ENCODE results near the gene CD3D.
"Not testable (repeated sequence)": the region's sequence is repeated elsewhere in the genome, so short reads cannot be mapped to it uniquely, and the experiment has no call there.

The CD3D gene

GRCh38 chr11:118314988-118315411 lies 27.5 kb downstream of the CD3D start:
- Histone ChIP-seq H3K4me1 (ENCODE audit: control insufficient read depth, insufficient read depth, low read length, unreplicated experiment) (no peaks in the 10 kb centered on the region), H3K4me3 (ENCODE audit: low read depth, low read length) (no peak overlapping the region), H3K79me2 (ENCODE audit: control insufficient read depth, insufficient read depth, low read length, unreplicated experiment) (no peaks in the 10 kb centered on the region), H3K27ac (ENCODE audit: low read depth, low read length) (no peak overlapping the region), H2AFZ (ENCODE audit: low read length, unreplicated experiment) (no peak overlapping the region), H3K36me3 (ENCODE audit: insufficient read depth, low read length) (no peaks in the 10 kb centered on the region), H3K27me3 (ENCODE audit: insufficient read depth, low read length) (peaks cover 79% of the 10 kb centered on the region)

GRCh38 chr11:118313242-118313641 lies 29.3 kb downstream of the CD3D start:
- H3K79me2 ChIP-seq (ENCODE audit: control insufficient read depth, insufficient read depth, low read length, unreplicated experiment): no peaks in the 10 kb centered on the region
- H3K36me3 ChIP-seq (ENCODE audit: insufficient read depth, low read length): no peaks in the 10 kb centered on the region
- H2AFZ ChIP-seq (ENCODE audit: low read length, unreplicated experiment): no peak overlapping the region
- no peak overlapping the region for H3K4me3 ChIP-seq (ENCODE audit: low read depth, low read length)
- peaks cover 79% of the 10 kb centered on the region for H3K27me3 ChIP-seq (ENCODE audit: insufficient read depth, low read length)
- no peak overlapping the region for H3K27ac ChIP-seq (ENCODE audit: low read depth, low read length)
- no peaks in the 10 kb centered on the region for H3K4me1 ChIP-seq (ENCODE audit: control insufficient read depth, insufficient read depth, low read length, unreplicated experiment)

GRCh38 chr11:118312328-118312727 lies 30.2 kb downstream of the CD3D start:
- peaks cover 81% of the 10 kb centered on the region for H3K27me3 ChIP-seq (ENCODE audit: insufficient read depth, low read length)
- no peaks in the 10 kb centered on the region for H3K79me2 ChIP-seq (ENCODE audit: control insufficient read depth, insufficient read depth, low read length, unreplicated experiment)
- no peaks in the 10 kb centered on the region for H3K36me3 ChIP-seq (ENCODE audit: insufficient read depth, low read length)
- H3K4me3 ChIP-seq (ENCODE audit: low read depth, low read length): no peak overlapping the region
- no peak overlapping the region for H3K27ac ChIP-seq (ENCODE audit: low read depth, low read length)
- H3K4me1 ChIP-seq (ENCODE audit: control insufficient read depth, insufficient read depth, low read length, unreplicated experiment): no peaks in the 10 kb centered on the region
- H2AFZ ChIP-seq (ENCODE audit: low read length, unreplicated experiment): no peak overlapping the region

- H2AFZ ChIP-seq (ENCODE audit: low read length, unreplicated experiment): no peak overlapping the region
- H3K27ac ChIP-seq (ENCODE audit: low read depth, low read length): no peak overlapping the region
- H3K36me3 ChIP-seq (ENCODE audit: insufficient read depth, low read length): no peaks in the 10 kb centered on the region
- no peaks in the 10 kb centered on the region for H3K4me1 ChIP-seq (ENCODE audit: control insufficient read depth, insufficient read depth, low read length, unreplicated experiment)
- no peak overlapping the region for H3K4me3 ChIP-seq (ENCODE audit: low read depth, low read length)
- no peaks in the 10 kb centered on the region for H3K79me2 ChIP-seq (ENCODE audit: control insufficient read depth, insufficient read depth, low read length, unreplicated experiment)
- H3K27me3 ChIP-seq (ENCODE audit: insufficient read depth, low read length): peaks cover 74% of the 10 kb centered on the region
Observed at GRCh38 chr11:118311518-118311917, 31.0 kb downstream of the CD3D start.

GRCh38 chr11:118310781-118311485 lies 31.6 kb downstream of the CD3D start:
- H3K79me2 ChIP-seq (ENCODE audit: control insufficient read depth, insufficient read depth, low read length, unreplicated experiment): no peaks in the 10 kb centered on the region
- H3K36me3 ChIP-seq (ENCODE audit: insufficient read depth, low read length): no peaks in the 10 kb centered on the region
- no peak overlapping the region for H3K27ac ChIP-seq (ENCODE audit: low read depth, low read length)
- peaks cover 71% of the 10 kb centered on the region for H3K27me3 ChIP-seq (ENCODE audit: insufficient read depth, low read length)
- no peak overlapping the region for H2AFZ ChIP-seq (ENCODE audit: low read length, unreplicated experiment)
- H3K4me1 ChIP-seq (ENCODE audit: control insufficient read depth, insufficient read depth, low read length, unreplicated experiment): no peaks in the 10 kb centered on the region
- H3K4me3 ChIP-seq (ENCODE audit: low read depth, low read length): no peak overlapping the region

- no peaks in the 10 kb centered on the region for H3K79me2 ChIP-seq (ENCODE audit: control insufficient read depth, insufficient read depth, low read length, unreplicated experiment)
- no peaks in the 10 kb centered on the region for H3K36me3 ChIP-seq (ENCODE audit: insufficient read depth, low read length)
- H3K4me3 ChIP-seq (ENCODE audit: low read depth, low read length): no peak overlapping the region
- H3K4me1 ChIP-seq (ENCODE audit: control insufficient read depth, insufficient read depth, low read length, unreplicated experiment): no peaks in the 10 kb centered on the region
- peaks cover 71% of the 10 kb centered on the region for H3K27me3 ChIP-seq (ENCODE audit: insufficient read depth, low read length)
- no peak overlapping the region for H2AFZ ChIP-seq (ENCODE audit: low read length, unreplicated experiment)
- H3K27ac ChIP-seq (ENCODE audit: low read depth, low read length): no peak overlapping the region
Observed at GRCh38 chr11:118310271-118310670, 32.2 kb downstream of the CD3D start.

- not testable (repeated sequence) for H3K27ac ChIP-seq (ENCODE audit: low read depth, low read length); H3K79me2 ChIP-seq (ENCODE audit: control insufficient read depth, insufficient read depth, low read length, unreplicated experiment); H3K36me3 ChIP-seq (ENCODE audit: insufficient read depth, low read length); H3K4me3 ChIP-seq (ENCODE audit: low read depth, low read length); H2AFZ ChIP-seq (ENCODE audit: low read length, unreplicated experiment); H3K4me1 ChIP-seq (ENCODE audit: control insufficient read depth, insufficient read depth, low read length, unreplicated experiment)
- H3K27me3 ChIP-seq (ENCODE audit: insufficient read depth, low read length): peaks cover 72% of the 10 kb centered on the region
Observed at GRCh38 chr11:118308995-118309528, 33.4 kb downstream of the CD3D start.

GRCh38 chr11:118306556-118306955 lies 35.9 kb downstream of the CD3D start:
- Histone ChIP-seq H3K4me1 (ENCODE audit: control insufficient read depth, insufficient read depth, low read length, unreplicated experiment) (no peaks in the 10 kb centered on the region), H2AFZ (ENCODE audit: low read length, unreplicated experiment) (no peak overlapping the region), H3K79me2 (ENCODE audit: control insufficient read depth, insufficient read depth, low read length, unreplicated experiment) (no peaks in the 10 kb centered on the region), H3K36me3 (ENCODE audit: insufficient read depth, low read length) (no peaks in the 10 kb centered on the region), H3K27ac (ENCODE audit: low read depth, low read length) (no peak overlapping the region), H3K27me3 (ENCODE audit: insufficient read depth, low read length) (peaks cover 72% of the 10 kb centered on the region), H3K4me3 (ENCODE audit: low read depth, low read length) (no peak overlapping the region)

GRCh38 chr11:118305726-118306125 lies 36.8 kb downstream of the CD3D start:
- H3K27me3 ChIP-seq (ENCODE audit: insufficient read depth, low read length): peaks cover 72% of the 10 kb centered on the region
- H3K27ac ChIP-seq (ENCODE audit: low read depth, low read length): no peak overlapping the region
- H3K4me1 ChIP-seq (ENCODE audit: control insufficient read depth, insufficient read depth, low read length, unreplicated experiment): no peaks in the 10 kb centered on the region
- H3K4me3 ChIP-seq (ENCODE audit: low read depth, low read length): no peak overlapping the region
- no peaks in the 10 kb centered on the region for H3K36me3 ChIP-seq (ENCODE audit: insufficient read depth, low read length)
- H3K79me2 ChIP-seq (ENCODE audit: control insufficient read depth, insufficient read depth, low read length, unreplicated experiment): no peaks in the 10 kb centered on the region
- H2AFZ ChIP-seq (ENCODE audit: low read length, unreplicated experiment): no peak overlapping the region

- H3K36me3 ChIP-seq (ENCODE audit: insufficient read depth, low read length): no peaks in the 10 kb centered on the region
- peaks cover 77% of the 10 kb centered on the region for H3K27me3 ChIP-seq (ENCODE audit: insufficient read depth, low read length)
- H2AFZ ChIP-seq (ENCODE audit: low read length, unreplicated experiment): no peak within 1 kb of the TSS
- no peak within 1 kb of the TSS for H3K27ac ChIP-seq (ENCODE audit: low read depth, low read length)
- H3K4me3 ChIP-seq (ENCODE audit: low read depth, low read length): no peak within 1 kb of the TSS
- H3K4me1 ChIP-seq (ENCODE audit: control insufficient read depth, insufficient read depth, low read length, unreplicated experiment): no peaks in the 10 kb centered on the region
- no peaks in the 10 kb centered on the region for H3K79me2 ChIP-seq (ENCODE audit: control insufficient read depth, insufficient read depth, low read length, unreplicated experiment)
Observed at GRCh38 chr11:118304568-118305248, 37.8 kb downstream of the CD3D start, which contains the start of gene CD3E. TSS of gene CD3E (plus strand) at chr11:118304730. CDS start at chr11:118304953, 223 bp downstream.

- Histone ChIP-seq H3K27me3 (ENCODE audit: insufficient read depth, low read length) (peaks cover 79% of the 10 kb centered on the region), H3K4me1 (ENCODE audit: control insufficient read depth, insufficient read depth, low read length, unreplicated experiment) (no peaks in the 10 kb centered on the region), H3K4me3 (ENCODE audit: low read depth, low read length) (no peak overlapping the region), H2AFZ (ENCODE audit: low read length, unreplicated experiment) (no peak overlapping the region), H3K27ac (ENCODE audit: low read depth, low read length) (no peak overlapping the region), H3K79me2 (ENCODE audit: control insufficient read depth, insufficient read depth, low read length, unreplicated experiment) (no peaks in the 10 kb centered on the region), H3K36me3 (ENCODE audit: insufficient read depth, low read length) (no peaks in the 10 kb centered on the region)
Observed at GRCh38 chr11:118304227-118304567, 38.3 kb downstream of the CD3D start.
